ENCODE results near the gene ACR. TPM values are rescaled to one million over a fixed set of nuclear protein-coding genes. Genes with fewer than 3 reads are reported as not detected.

The ACR gene
- total and polyA plus RNA-seq, 2 of the 13 experiments (the other 11 are each of a cell fraction or from before 2014, with no cell fraction given), result 0.15 TPM; not detected in 1

- TF ChIP-seq, protein P1, sequence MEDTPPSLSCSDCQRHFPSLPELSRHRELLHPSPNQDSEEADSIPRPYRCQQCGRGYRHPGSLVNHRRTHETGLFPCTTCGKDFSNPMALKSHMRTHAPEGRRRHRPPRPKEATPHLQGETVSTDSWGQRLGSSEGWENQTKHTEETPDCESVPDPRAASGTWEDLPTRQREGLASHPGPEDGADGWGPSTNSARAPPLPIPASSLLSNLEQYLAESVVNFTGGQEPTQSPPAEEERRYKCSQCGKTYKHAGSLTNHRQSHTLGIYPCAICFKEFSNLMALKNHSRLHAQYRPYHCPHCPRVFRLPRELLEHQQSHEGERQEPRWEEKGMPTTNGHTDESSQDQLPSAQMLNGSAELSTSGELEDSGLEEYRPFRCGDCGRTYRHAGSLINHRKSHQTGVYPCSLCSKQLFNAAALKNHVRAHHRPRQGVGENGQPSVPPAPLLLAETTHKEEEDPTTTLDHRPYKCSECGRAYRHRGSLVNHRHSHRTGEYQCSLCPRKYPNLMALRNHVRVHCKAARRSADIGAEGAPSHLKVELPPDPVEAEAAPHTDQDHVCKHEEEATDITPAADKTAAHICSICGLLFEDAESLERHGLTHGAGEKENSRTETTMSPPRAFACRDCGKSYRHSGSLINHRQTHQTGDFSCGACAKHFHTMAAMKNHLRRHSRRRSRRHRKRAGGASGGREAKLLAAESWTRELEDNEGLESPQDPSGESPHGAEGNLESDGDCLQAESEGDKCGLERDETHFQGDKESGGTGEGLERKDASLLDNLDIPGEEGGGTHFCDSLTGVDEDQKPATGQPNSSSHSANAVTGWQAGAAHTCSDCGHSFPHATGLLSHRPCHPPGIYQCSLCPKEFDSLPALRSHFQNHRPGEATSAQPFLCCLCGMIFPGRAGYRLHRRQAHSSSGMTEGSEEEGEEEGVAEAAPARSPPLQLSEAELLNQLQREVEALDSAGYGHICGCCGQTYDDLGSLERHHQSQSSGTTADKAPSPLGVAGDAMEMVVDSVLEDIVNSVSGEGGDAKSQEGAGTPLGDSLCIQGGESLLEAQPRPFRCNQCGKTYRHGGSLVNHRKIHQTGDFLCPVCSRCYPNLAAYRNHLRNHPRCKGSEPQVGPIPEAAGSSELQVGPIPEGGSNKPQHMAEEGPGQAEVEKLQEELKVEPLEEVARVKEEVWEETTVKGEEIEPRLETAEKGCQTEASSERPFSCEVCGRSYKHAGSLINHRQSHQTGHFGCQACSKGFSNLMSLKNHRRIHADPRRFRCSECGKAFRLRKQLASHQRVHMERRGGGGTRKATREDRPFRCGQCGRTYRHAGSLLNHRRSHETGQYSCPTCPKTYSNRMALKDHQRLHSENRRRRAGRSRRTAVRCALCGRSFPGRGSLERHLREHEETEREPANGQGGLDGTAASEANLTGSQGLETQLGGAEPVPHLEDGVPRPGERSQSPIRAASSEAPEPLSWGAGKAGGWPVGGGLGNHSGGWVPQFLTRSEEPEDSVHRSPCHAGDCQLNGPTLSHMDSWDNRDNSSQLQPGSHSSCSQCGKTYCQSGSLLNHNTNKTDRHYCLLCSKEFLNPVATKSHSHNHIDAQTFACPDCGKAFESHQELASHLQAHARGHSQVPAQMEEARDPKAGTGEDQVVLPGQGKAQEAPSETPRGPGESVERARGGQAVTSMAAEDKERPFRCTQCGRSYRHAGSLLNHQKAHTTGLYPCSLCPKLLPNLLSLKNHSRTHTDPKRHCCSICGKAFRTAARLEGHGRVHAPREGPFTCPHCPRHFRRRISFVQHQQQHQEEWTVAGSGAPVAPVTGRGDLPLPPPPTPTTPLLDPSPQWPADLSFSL (CRISPR knock-in tag; IDR thresholded peaks at IDR 0.05), result peak; percentile 37; the same call in 1 of the 2 replicates
- TF ChIP-seq RERE (CRISPR knock-in tag; IDR thresholded peaks at IDR 0.05; ENCODE audit: low read depth), result no peak
- TF ChIP-seq SIX4 (CRISPR knock-in tag; IDR thresholded peaks at IDR 0.05), result peak; percentile 88; the same call in 1 of the 2 replicates
- peak; percentile 76; the same call in 1 of the 2 replicates for TF ChIP-seq MIER2 (CRISPR knock-in tag; IDR thresholded peaks at IDR 0.05)
- 0 out of 2 replicates have a peak, but pooled peaks have one; percentile 43 for TF ChIP-seq HMG20B (CRISPR knock-in tag; conservative IDR thresholded peaks at IDR 0.05)
- TF ChIP-seq NPAS2 (CRISPR knock-in tag; IDR thresholded peaks at IDR 0.05; ENCODE audit: borderline replicate concordance), result 0 out of 2 replicates have a peak, but pooled peaks have one; percentile 68
- no peak for TF ChIP-seq GZF1 (CRISPR knock-in tag; IDR thresholded peaks at IDR 0.05)
- 0 out of 2 replicates have a peak, but pooled peaks have one; percentile 48 for TF ChIP-seq KLF13 (CRISPR knock-in tag; IDR thresholded peaks at IDR 0.05)
- no peak for TF ChIP-seq ZMAT5 (CRISPR knock-in tag; IDR thresholded peaks at IDR 0.05; ENCODE audit: borderline replicate concordance, low read depth)
- no peak for TF ChIP-seq CCAR2 (optimal IDR thresholded peaks at IDR 0.05; ENCODE audit: low read depth, low read length)
- TF ChIP-seq ZNF619 (CRISPR knock-in tag; IDR thresholded peaks at IDR 0.05), result peak; percentile 64; the same call in 1 of the 2 replicates
- peak; percentile 22 for TF ChIP-seq SKI (IDR thresholded peaks at IDR 0.05; ENCODE audit: partially characterized antibody)
- no peak for TF ChIP-seq SRSF4 (IDR thresholded peaks at IDR 0.05; ENCODE audit: low read depth, low read length, poor library complexity, severe bottlenecking)
- no peak; the same call in 1 of the 2 replicates for TF ChIP-seq ATF6 (CRISPR knock-in tag; conservative IDR thresholded peaks at IDR 0.05)
These were observed 37.5 kb upstream of the ACR start (continued) for GRCh38 chr22:50700387-50701075.

All from HepG2 (cell line).